B cell (primary cell): Measurements from ENCODE around the gene GNA14.

Experiments
- CTCF ChIP-seq: fragments of 200-600 bp; IDR thresholded peaks from one replicate; pipeline ENCODE4 v1.8.0; 2022; ENCODE audit warnings: antibody characterized with exemption, mild to moderate bottlenecking
- EZH2 ChIP-seq: IDR thresholded peaks from 2 replicates; pipeline ENCODE4 v1.6.1; 2012; ENCODE audit warnings: borderline replicate concordance, low read depth, mild to moderate bottlenecking, moderate library complexity, low read length; ENCODE audit not compliant: insufficient read depth, poor library complexity, severe bottlenecking

GRCh38 chr9:77604316-77604715 is 43.8 kb downstream of the GNA14 start:
- TF ChIP-seq CTCF (no peak), EZH2 (no peak)
